Measurements from ENCODE around the gene UBE2E2. TPM values are rescaled to one million over a fixed set of nuclear protein-coding genes. Genes with fewer than 3 reads are reported as not detected.

Gene UBE2E2
- total RNA-seq, 1 experiment from 2014 or later = 54.9 TPM

GRCh38 chr3:23566499-23566898 lies 363.4 kb downstream of the UBE2E2 start:
- TF ChIP-seq, protein P1, sequence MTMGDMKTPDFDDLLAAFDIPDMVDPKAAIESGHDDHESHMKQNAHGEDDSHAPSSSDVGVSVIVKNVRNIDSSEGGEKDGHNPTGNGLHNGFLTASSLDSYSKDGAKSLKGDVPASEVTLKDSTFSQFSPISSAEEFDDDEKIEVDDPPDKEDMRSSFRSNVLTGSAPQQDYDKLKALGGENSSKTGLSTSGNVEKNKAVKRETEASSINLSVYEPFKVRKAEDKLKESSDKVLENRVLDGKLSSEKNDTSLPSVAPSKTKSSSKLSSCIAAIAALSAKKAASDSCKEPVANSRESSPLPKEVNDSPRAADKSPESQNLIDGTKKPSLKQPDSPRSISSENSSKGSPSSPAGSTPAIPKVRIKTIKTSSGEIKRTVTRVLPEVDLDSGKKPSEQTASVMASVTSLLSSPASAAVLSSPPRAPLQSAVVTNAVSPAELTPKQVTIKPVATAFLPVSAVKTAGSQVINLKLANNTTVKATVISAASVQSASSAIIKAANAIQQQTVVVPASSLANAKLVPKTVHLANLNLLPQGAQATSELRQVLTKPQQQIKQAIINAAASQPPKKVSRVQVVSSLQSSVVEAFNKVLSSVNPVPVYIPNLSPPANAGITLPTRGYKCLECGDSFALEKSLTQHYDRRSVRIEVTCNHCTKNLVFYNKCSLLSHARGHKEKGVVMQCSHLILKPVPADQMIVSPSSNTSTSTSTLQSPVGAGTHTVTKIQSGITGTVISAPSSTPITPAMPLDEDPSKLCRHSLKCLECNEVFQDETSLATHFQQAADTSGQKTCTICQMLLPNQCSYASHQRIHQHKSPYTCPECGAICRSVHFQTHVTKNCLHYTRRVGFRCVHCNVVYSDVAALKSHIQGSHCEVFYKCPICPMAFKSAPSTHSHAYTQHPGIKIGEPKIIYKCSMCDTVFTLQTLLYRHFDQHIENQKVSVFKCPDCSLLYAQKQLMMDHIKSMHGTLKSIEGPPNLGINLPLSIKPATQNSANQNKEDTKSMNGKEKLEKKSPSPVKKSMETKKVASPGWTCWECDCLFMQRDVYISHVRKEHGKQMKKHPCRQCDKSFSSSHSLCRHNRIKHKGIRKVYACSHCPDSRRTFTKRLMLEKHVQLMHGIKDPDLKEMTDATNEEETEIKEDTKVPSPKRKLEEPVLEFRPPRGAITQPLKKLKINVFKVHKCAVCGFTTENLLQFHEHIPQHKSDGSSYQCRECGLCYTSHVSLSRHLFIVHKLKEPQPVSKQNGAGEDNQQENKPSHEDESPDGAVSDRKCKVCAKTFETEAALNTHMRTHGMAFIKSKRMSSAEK (CRISPR knock-in tag; IDR thresholded peaks at IDR 0.05; ENCODE audit: borderline replicate concordance) = no peak
- TF ChIP-seq TEAD1 (CRISPR knock-in tag; IDR thresholded peaks at IDR 0.05) (no peak), ZNF423 (CRISPR knock-in tag; IDR thresholded peaks at IDR 0.05) (no peak), ZNF317 (CRISPR knock-in tag; IDR thresholded peaks at IDR 0.05; ENCODE audit: borderline replicate concordance, low read depth) (no peak), ATF2 (CRISPR knock-in tag; IDR thresholded peaks at IDR 0.05; ENCODE audit: borderline replicate concordance, low read depth) (no peak), GTF2I (CRISPR knock-in tag; conservative IDR thresholded peaks at IDR 0.05) (no peak), ZNF416 (CRISPR knock-in tag; IDR thresholded peaks at IDR 0.05) (no peak), CREB1 (CRISPR knock-in tag; IDR thresholded peaks at IDR 0.05) (no peak), ZNF396 (CRISPR knock-in tag; IDR thresholded peaks at IDR 0.05; ENCODE audit: borderline replicate concordance) (no peak)
- TF ChIP-seq, protein P2, sequence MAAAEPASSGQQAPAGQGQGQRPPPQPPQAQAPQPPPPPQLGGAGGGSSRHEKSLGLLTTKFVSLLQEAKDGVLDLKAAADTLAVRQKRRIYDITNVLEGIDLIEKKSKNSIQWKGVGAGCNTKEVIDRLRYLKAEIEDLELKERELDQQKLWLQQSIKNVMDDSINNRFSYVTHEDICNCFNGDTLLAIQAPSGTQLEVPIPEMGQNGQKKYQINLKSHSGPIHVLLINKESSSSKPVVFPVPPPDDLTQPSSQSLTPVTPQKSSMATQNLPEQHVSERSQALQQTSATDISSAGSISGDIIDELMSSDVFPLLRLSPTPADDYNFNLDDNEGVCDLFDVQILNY (CRISPR knock-in tag; IDR thresholded peaks at IDR 0.05) = no peak
- TF ChIP-seq, protein P3, sequence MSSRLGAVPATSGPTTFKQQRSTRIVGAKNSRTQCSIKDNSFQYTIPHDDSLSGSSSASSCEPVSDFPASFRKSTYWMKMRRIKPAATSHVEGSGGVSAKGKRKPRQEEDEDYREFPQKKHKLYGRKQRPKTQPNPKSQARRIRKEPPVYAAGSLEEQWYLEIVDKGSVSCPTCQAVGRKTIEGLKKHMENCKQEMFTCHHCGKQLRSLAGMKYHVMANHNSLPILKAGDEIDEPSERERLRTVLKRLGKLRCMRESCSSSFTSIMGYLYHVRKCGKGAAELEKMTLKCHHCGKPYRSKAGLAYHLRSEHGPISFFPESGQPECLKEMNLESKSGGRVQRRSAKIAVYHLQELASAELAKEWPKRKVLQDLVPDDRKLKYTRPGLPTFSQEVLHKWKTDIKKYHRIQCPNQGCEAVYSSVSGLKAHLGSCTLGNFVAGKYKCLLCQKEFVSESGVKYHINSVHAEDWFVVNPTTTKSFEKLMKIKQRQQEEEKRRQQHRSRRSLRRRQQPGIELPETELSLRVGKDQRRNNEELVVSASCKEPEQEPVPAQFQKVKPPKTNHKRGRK (CRISPR knock-in tag; IDR thresholded peaks at IDR 0.05; ENCODE audit: borderline replicate concordance) = no peak
- TF ChIP-seq, protein P4, sequence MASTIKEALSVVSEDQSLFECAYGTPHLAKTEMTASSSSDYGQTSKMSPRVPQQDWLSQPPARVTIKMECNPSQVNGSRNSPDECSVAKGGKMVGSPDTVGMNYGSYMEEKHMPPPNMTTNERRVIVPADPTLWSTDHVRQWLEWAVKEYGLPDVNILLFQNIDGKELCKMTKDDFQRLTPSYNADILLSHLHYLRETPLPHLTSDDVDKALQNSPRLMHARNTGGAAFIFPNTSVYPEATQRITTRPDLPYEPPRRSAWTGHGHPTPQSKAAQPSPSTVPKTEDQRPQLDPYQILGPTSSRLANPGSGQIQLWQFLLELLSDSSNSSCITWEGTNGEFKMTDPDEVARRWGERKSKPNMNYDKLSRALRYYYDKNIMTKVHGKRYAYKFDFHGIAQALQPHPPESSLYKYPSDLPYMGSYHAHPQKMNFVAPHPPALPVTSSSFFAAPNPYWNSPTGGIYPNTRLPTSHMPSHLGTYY (CRISPR knock-in tag; IDR thresholded peaks at IDR 0.05) = no peak
- H3K27me3 Mint-ChIP-seq (ENCODE audit: low read depth) = no peaks in the 10 kb centered on the region
- ChIA-PET CTCF (no interaction called here), POLR2A (no interaction called here)
- no peaks in the 10 kb centered on the region for H3K9me3 Mint-ChIP-seq
- no peak overlapping the region for H3K27ac Mint-ChIP-seq
- H3K4me3 Mint-ChIP-seq = no peak overlapping the region
- peaks cover 9% of the 10 kb centered on the region for H3K4me1 Mint-ChIP-seq
- DNase-seq (ENCODE audit: low spot score) (no peak), ATAC-seq (no peak)
- H3K36me3 Mint-ChIP-seq = no peaks in the 10 kb centered on the region

DNA sequence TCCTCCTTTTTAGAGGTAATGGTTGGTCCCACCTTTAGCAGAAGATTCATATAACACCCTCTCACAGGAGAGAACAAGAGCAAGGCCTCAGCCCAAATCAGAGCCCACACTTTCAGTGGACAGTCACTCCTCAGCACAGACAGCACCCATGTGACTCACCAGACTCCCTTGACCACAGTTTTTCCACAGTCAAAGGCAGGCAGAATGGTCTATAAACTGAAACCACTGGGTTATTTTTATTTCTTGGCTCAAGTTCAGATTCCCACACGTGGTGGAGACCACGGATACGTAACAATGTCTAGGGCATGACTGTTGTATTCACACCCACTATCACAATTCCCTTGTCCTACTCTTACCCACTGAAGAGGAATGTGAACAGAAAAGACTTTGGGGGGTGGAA lies 364.8 kb downstream of the UBE2E2 start:
- Mint-ChIP-seq H3K27me3 (ENCODE audit: low read depth) (no peaks in the 10 kb centered on the region), H3K4me3 (no peak overlapping the region), H3K36me3 (no peaks in the 10 kb centered on the region), H3K27ac (no peak overlapping the region), H3K4me1 (peaks cover 14% of the 10 kb centered on the region), H3K9me3 (no peaks in the 10 kb centered on the region)
- CTCF ChIA-PET = no interaction called here
- POLR2A ChIA-PET = no interaction called here
- DNase-seq (ENCODE audit: low spot score) (no peak), ATAC-seq (no peak)
- TF ChIP-seq ATF3 (CRISPR knock-in tag; conservative IDR thresholded peaks at IDR 0.05) (no peak), GABPB1 (CRISPR knock-in tag; IDR thresholded peaks at IDR 0.05) (no peak), CREB1 (CRISPR knock-in tag; IDR thresholded peaks at IDR 0.05) (no peak), MYBL2 (CRISPR knock-in tag; IDR thresholded peaks at IDR 0.05) (no peak), SMAD3 (CRISPR knock-in tag; IDR thresholded peaks at IDR 0.05; ENCODE audit: borderline replicate concordance) (no peak)
- TF ChIP-seq, protein P5, sequence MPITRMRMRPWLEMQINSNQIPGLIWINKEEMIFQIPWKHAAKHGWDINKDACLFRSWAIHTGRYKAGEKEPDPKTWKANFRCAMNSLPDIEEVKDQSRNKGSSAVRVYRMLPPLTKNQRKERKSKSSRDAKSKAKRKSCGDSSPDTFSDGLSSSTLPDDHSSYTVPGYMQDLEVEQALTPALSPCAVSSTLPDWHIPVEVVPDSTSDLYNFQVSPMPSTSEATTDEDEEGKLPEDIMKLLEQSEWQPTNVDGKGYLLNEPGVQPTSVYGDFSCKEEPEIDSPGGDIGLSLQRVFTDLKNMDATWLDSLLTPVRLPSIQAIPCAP (CRISPR knock-in tag; IDR thresholded peaks at IDR 0.05) = no peak
- TF ChIP-seq, protein P6, sequence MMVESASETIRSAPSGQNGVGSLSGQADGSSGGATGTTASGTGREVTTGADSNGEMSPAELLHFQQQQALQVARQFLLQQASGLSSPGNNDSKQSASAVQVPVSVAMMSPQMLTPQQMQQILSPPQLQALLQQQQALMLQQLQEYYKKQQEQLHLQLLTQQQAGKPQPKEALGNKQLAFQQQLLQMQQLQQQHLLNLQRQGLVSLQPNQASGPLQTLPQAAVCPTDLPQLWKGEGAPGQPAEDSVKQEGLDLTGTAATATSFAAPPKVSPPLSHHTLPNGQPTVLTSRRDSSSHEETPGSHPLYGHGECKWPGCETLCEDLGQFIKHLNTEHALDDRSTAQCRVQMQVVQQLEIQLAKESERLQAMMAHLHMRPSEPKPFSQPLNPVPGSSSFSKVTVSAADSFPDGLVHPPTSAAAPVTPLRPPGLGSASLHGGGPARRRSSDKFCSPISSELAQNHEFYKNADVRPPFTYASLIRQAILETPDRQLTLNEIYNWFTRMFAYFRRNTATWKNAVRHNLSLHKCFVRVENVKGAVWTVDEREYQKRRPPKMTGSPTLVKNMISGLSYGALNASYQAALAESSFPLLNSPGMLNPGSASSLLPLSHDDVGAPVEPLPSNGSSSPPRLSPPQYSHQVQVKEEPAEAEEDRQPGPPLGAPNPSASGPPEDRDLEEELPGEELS (CRISPR knock-in tag; IDR thresholded peaks at IDR 0.05) = no peak
- TF ChIP-seq, protein P2 (CRISPR knock-in tag; IDR thresholded peaks at IDR 0.05) = no peak
- TF ChIP-seq, protein P7, sequence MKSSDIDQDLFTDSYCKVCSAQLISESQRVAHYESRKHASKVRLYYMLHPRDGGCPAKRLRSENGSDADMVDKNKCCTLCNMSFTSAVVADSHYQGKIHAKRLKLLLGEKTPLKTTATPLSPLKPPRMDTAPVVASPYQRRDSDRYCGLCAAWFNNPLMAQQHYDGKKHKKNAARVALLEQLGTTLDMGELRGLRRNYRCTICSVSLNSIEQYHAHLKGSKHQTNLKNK (CRISPR knock-in tag; IDR thresholded peaks at IDR 0.05) = no peak

Measured in WTC11 (cell line).